Fibroblast of lung (primary cell): ENCODE data around the gene CRACR2A. TPM values are rescaled to one million over a fixed set of nuclear protein-coding genes. Genes with fewer than 3 reads are reported as not detected.

ENCODE experiments used
- DNase-seq, 2 donors: peaks; one replicate each; pipeline versions ENCODE4 v3.0.0 to v3.0.0-alpha.2; 2010; ENCODE audit warnings: low read depth in 2 of 2
- H2AFZ ChIP-seq: 2 replicates; pipeline ENCODE4 v1.5.1; 2012; ENCODE audit warnings: low read length, control low read depth, inconsistent platforms
- H3K27ac ChIP-seq: 2 replicates; pipeline ENCODE4 v1.5.1; 2011; ENCODE audit warnings: low read length, control low read depth; ENCODE audit not compliant: insufficient read depth
- H3K27me3 ChIP-seq: 2 replicates; pipeline ENCODE4 v1.5.1; 2011; ENCODE audit warnings: mild to moderate bottlenecking, low read length; ENCODE audit not compliant: control insufficient read depth, insufficient read depth
- H3K36me3 ChIP-seq: 2 replicates; pipeline ENCODE4 v1.5.1; 2011; ENCODE audit warnings: low read length; ENCODE audit not compliant: control insufficient read depth, insufficient read depth
- H3K4me1 ChIP-seq: 2 replicates; pipeline ENCODE4 v1.5.1; 2011; ENCODE audit warnings: low read length; ENCODE audit not compliant: control insufficient read depth, insufficient read depth; ENCODE audit errors: extremely low read depth
- H3K4me2 ChIP-seq: 2 replicates; pipeline ENCODE4 v1.5.1; 2011; ENCODE audit warnings: low read length, control low read depth; ENCODE audit not compliant: insufficient read depth; ENCODE audit errors: extremely low read depth
- H3K4me3 ChIP-seq, 4 experiments: fragments of 200-600 bp in 1 of 4; sonication (generic) in 1 of 4; replicated peaks in 1 of 4; 2 replicates each; pipeline ENCODE4 v1.5.1; 2011 to 2016; ENCODE audit warnings: low read length in 4 of 4, low read depth in 3 of 4, mild to moderate bottlenecking in 3 of 4, control low read depth in 2 of 4, inconsistent platforms in 1 of 4, mixed read lengths in 1 of 4; ENCODE audit not compliant: insufficient read depth in 1 of 4; ENCODE audit errors: control extremely low read depth in 1 of 4
- H3K79me2 ChIP-seq: 2 replicates; pipeline ENCODE4 v1.5.1; 2012; ENCODE audit warnings: mild to moderate bottlenecking, low read length, inconsistent platforms; ENCODE audit not compliant: control insufficient read depth, insufficient read depth
- H3K9ac ChIP-seq: 2 replicates; pipeline ENCODE4 v1.5.1; 2011; ENCODE audit warnings: mild to moderate bottlenecking, low read length, control low read depth; ENCODE audit not compliant: insufficient read depth
- H3K9me3 ChIP-seq: 2 replicates; pipeline ENCODE4 v1.5.1; 2012; ENCODE audit warnings: low read depth, low read length; ENCODE audit not compliant: control insufficient read depth, insufficient read depth
- H4K20me1 ChIP-seq: 2 replicates; pipeline ENCODE4 v1.5.1; 2011; ENCODE audit warnings: low read length; ENCODE audit not compliant: control insufficient read depth, insufficient read depth; ENCODE audit errors: extremely low read depth
- CTCF ChIP-seq, 2 donors: IDR thresholded peaks in 1 of 2; conservative IDR thresholded peaks in 1 of 2; 1 replicate in 1 of 2; 2 replicates in 1 of 2; pipeline ENCODE4 v1.5.1; 2011 to 2012; ENCODE audit warnings: low read length in 2 of 2, control low read depth in 1 of 2, inconsistent platforms in 1 of 2, low read depth in 1 of 2, mild to moderate bottlenecking in 1 of 2
- EZH2 ChIP-seq: IDR thresholded peaks from 2 replicates; pipeline ENCODE4 v1.5.1; 2012; ENCODE audit warnings: low read length, control low read depth, mild to moderate bottlenecking; ENCODE audit errors: missing control alignments
- polyA plus RNA-seq, 2 donors: library from polyadenylated mRNA; depleted of rRNA in 1 of 2; stranded (reverse) in 1 of 2; unstranded in 1 of 2; fragments of >200 nt; gene quantifications; 2 replicates each; pipeline ENCODE4 v1.2.1, GENCODE V29; 2011 to 2012; ENCODE audit warnings: missing spikeins in 1 of 2
- total RNA-seq: library from RNA; depleted of rRNA; stranded (reverse); fragments of >200 nt; gene quantifications from 2 replicates; pipeline ENCODE4 v1.2.1, GENCODE V29; 2014

Gene CRACR2A
- total and polyA plus RNA-seq, 2 donors (not counting 1 experiment from before 2014, with no cell fraction given): 5.8 to 5.9 TPM

GRCh38 chr12:3677609-3678008, 75.3 kb downstream of the CRACR2A start:
- H3K4me3 ChIP-seq: no peak overlapping the region

DNA sequence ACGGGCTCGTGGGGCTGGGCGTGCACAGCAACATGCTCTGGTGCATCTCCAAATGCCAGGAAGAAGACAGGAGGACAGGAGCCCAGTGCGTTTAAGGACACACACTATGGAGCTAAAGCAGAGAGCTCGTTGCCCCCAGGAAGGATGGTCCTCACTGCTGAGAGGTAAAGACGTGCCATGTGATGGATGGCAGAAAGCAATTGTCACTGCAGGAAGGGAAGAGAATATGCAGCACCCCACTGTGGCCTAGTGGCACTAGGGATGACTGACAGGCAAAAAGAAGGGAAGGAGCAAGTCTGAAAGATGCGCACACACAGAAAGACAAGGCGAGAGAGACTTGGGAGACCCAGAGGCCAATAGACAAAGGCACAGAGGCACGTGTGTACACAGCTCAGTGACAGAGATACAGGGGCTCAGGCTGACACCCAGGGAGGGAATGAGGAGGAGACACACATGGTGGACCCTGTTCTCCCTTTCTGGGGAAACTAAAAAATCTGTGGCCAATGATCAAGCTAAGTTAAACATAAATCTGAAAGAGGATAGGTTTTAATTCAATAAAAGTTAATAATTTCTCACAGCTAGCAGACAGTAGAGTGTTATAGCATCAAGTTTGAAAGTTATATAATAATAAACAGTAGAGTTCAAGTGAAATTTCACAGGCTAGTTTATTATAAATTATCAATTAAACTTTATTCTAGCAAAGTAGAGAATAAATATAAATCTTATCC, 78.8 kb downstream of the CRACR2A start:
- Histone ChIP-seq H2AFZ (no peak overlapping the region), H3K27me3 (no peaks in the 10 kb centered on the region), H3K4me3 (no peak overlapping the region), H3K4me2 (no peak overlapping the region), H3K27ac (no peak overlapping the region), H3K9me3 (no peaks in the 10 kb centered on the region), H3K79me2 (no peaks in the 10 kb centered on the region), H3K4me1 (no peaks in the 10 kb centered on the region), H4K20me1 (no peaks in the 10 kb centered on the region), H3K36me3 (no peaks in the 10 kb centered on the region), H3K9ac (no peak overlapping the region)
- no peak for DNase-seq
- TF ChIP-seq EZH2 (no peak), CTCF (conservative IDR thresholded peaks at IDR 0.05 in 1 of 2, IDR thresholded peaks at IDR 0.05 in 1 of 2; ENCODE audit: low read depth in 1 of 2, low read length in 2 of 2) (no peak)

More at GRCh38 chr12:3677609-3678008, 75.3 kb downstream of the CRACR2A start:
- Histone ChIP-seq H3K79me2 (no peaks in the 10 kb centered on the region), H3K36me3 (no peaks in the 10 kb centered on the region), H3K9me3 (no peaks in the 10 kb centered on the region), H3K9ac (no peak overlapping the region), H3K27me3 (no peaks in the 10 kb centered on the region), H3K27ac (no peak overlapping the region), H4K20me1 (no peaks in the 10 kb centered on the region), H2AFZ (no peak overlapping the region), H3K4me2 (no peak overlapping the region), H3K4me1 (no peaks in the 10 kb centered on the region)
- TF ChIP-seq EZH2 (no peak), CTCF (conservative IDR thresholded peaks at IDR 0.05 in 1 of 2, IDR thresholded peaks at IDR 0.05 in 1 of 2; ENCODE audit: low read depth in 1 of 2, low read length in 2 of 2) (no peak)
- DNase-seq: no peak

DNA sequence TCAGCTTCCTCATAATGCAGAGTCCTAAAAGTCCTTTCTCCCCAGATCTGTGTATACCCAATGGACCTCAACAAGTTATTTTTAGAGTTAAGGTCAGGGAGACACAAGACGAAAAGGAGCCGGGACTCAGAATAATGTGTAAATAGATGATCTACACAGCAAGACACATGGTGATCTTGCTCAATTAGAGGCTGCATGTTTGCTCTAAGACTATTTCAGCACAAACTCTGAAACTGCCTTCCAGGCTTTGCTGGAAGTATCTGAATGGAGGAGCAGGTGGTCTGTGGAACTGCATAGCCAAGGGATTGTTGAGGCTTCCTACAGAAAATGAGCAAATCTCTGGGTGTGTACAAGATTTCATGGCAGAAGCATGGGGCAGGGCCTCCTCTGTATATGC, 80.8 kb downstream of the CRACR2A start:
- Histone ChIP-seq H3K36me3 (no peaks in the 10 kb centered on the region), H4K20me1 (no peaks in the 10 kb centered on the region), H3K27ac (no peak overlapping the region), H3K79me2 (no peaks in the 10 kb centered on the region), H3K27me3 (no peaks in the 10 kb centered on the region), H2AFZ (no peak overlapping the region), H3K4me3 (no peak overlapping the region), H3K4me1 (no peaks in the 10 kb centered on the region), H3K9ac (no peak overlapping the region), H3K4me2 (no peak overlapping the region), H3K9me3 (no peaks in the 10 kb centered on the region)
- DNase-seq: no peak
- no peak for TF ChIP-seq CTCF (conservative IDR thresholded peaks at IDR 0.05 in 1 of 2, IDR thresholded peaks at IDR 0.05 in 1 of 2; ENCODE audit: low read depth in 1 of 2, low read length in 2 of 2)
- TF ChIP-seq EZH2: no peak
